MCF 10A (cell line): ENCODE measurements around the gene FAM124B. TPM values are rescaled to one million over a fixed set of nuclear protein-coding genes. Genes with fewer than 3 reads are reported as not detected.
A peak's percentile ranks its signal among the peaks of the same experiment; 100 is the strongest.

Source experiments
- BruUV-seq: library from RNA; stranded (reverse); fragments of 400-500 nt; replicated peaks from 2 replicates; lab custom pipeline; 2021; lab: Mats Ljungman, UMichigan
- CTCF ChIA-PET: fragments of 300-600 bp; sonication (Branson Sonifier 250); formaldehyde crosslinking; extraction: SDS; loops from one replicate; lab custom pipeline; 2021; ENCODE audit warnings: antibody characterized with exemption, inconsistent platforms; lab: Yijun Ruan, JAX
- POLR2A ChIA-PET: fragments of 300-600, 350-650 bp; sonication (Branson Sonifier 250); formaldehyde crosslinking; extraction: SDS; loops from one replicate; lab custom pipeline; 2020; ENCODE audit warnings: antibody characterized with exemption, inconsistent platforms; lab: Yijun Ruan, JAX
- DNase-seq: peaks from one replicate; pipeline ENCODE4 v3.0.0-alpha.2; 2018; ENCODE audit not compliant: unreplicated experiment
- H3K27ac Mint-ChIP-seq: one replicate; pipeline ENCODE4 v1.8.0; 2022; ENCODE audit warnings: mild to moderate bottlenecking, low read depth, mixed read lengths; ENCODE audit not compliant: unreplicated experiment
- H3K27me3 Mint-ChIP-seq: one replicate; pipeline ENCODE4 v1.8.0; 2022; ENCODE audit warnings: mixed read lengths; ENCODE audit not compliant: insufficient read depth, unreplicated experiment
- H3K36me3 Mint-ChIP-seq: one replicate; pipeline ENCODE4 v1.8.0; 2022; ENCODE audit warnings: mild to moderate bottlenecking, moderate library complexity, mixed read lengths; ENCODE audit not compliant: insufficient read depth, unreplicated experiment
- H3K4me1 Mint-ChIP-seq: one replicate; pipeline ENCODE4 v1.8.0; 2022; ENCODE audit warnings: mixed read lengths; ENCODE audit not compliant: insufficient read depth, unreplicated experiment
- H3K4me3 Mint-ChIP-seq: one replicate; pipeline ENCODE4 v1.8.0; 2022; ENCODE audit warnings: mild to moderate bottlenecking, moderate library complexity, mixed read lengths; ENCODE audit not compliant: unreplicated experiment
- H3K9me3 Mint-ChIP-seq: one replicate; pipeline ENCODE4 v1.8.0; 2022; ENCODE audit warnings: mixed read lengths; ENCODE audit not compliant: unreplicated experiment
- intact Hi-C: fragments of 100-400 bp; cut with micrococcal nuclease; formaldehyde crosslinking; loops from 2 replicates; pipeline ENCODE4 v1.14.1; 2022
- total RNA-seq: library from RNA; stranded (reverse); gene quantifications from 2 replicates; pipeline ENCODE4 v1.2.3, GENCODE V29; 2022
- TF ChIP-seq, protein P1 (sequence below): fragments of 200-600 bp; IDR thresholded peaks from one replicate; pipeline ENCODE4 v1.8.0; 2022; ENCODE audit warnings: antibody characterized with exemption, mild to moderate bottlenecking; ENCODE audit not compliant: unreplicated experiment

Gene FAM124B
- total RNA-seq, 1 experiment from 2014 or later, result not detected

DNA sequence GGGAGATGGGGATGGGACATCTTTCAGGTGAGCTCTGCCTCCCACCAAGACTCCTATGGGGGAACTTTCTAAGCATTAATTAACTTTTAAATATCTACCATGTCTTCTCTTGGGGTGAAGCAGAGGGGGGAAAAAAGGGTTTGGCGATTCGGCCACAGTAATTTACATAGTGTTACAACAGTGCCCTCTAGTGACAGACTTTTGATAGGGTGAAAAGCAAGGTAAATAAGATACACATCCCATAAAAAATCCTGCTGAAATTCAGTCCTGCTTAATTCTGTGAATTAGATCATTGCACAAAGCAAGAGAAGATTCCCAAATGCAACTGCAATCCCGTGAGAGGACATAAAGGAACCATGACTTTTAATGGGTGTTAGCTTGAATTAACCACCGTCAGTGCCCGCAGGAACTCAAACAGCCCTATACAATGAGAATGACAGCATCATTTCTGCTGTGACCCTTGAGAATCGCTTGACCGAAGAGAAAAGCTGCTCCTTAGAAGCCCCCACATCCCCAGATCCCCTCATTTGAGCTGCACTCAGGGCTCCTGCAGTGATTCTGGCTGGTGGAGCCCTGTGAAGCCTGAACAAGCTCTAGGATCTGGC is 32.8 kb downstream of the FAM124B start:
- intact Hi-C loops, result loop anchor here (1.0 kb wide), 1 partner anchor 399 kb away; no protein-coding TSS in a partner anchor
- Mint-ChIP-seq H3K4me1 (peaks cover 6% of the 10 kb centered on the region), H3K9me3 (no peaks in the 10 kb centered on the region), H3K27ac (no peak overlapping the region), H3K4me3 (no peak overlapping the region), H3K36me3 (no peaks in the 10 kb centered on the region), H3K27me3 (no peaks in the 10 kb centered on the region)
- ChIA-PET CTCF (interaction anchor here (0.5 to 5.1 kb wide), 46 partner anchors 8 to 1671 kb away, joined by 3 to 31 read pairs (median 4); no protein-coding TSS in a partner anchor), POLR2A (no interaction called here)
- DNase-seq, result peak; percentile 66
- TF ChIP-seq, protein P1, sequence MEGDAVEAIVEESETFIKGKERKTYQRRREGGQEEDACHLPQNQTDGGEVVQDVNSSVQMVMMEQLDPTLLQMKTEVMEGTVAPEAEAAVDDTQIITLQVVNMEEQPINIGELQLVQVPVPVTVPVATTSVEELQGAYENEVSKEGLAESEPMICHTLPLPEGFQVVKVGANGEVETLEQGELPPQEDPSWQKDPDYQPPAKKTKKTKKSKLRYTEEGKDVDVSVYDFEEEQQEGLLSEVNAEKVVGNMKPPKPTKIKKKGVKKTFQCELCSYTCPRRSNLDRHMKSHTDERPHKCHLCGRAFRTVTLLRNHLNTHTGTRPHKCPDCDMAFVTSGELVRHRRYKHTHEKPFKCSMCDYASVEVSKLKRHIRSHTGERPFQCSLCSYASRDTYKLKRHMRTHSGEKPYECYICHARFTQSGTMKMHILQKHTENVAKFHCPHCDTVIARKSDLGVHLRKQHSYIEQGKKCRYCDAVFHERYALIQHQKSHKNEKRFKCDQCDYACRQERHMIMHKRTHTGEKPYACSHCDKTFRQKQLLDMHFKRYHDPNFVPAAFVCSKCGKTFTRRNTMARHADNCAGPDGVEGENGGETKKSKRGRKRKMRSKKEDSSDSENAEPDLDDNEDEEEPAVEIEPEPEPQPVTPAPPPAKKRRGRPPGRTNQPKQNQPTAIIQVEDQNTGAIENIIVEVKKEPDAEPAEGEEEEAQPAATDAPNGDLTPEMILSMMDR, result peak; percentile 61
- no TSS peak for BruUV-seq

DNA sequence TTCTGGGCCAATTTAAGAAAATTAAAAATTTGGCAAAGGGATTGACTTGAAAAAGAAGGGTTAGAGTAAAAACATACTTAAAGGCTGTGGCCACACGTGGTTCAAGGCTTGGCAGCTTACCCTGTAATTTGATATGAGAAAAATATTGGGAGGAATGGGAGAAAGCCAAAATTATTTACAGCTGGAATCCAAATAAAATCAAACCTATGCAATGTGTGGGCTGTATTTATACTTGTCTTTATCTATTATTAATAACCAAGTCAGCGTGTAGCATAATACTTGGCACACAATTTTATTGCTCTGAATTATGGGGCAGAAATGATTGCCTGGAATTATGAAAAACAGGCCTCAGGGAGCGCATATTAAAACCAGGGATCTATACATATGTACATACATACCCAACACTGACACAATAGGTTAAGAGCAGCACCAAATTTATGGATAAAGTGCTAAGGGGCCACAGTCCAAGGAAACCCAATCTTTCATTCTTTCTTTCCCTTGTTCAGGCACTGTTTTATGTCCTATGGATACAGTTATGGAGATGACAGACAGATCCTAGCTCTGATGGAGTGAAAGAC is 35.6 kb downstream of the FAM124B start:
- TF ChIP-seq, protein P1, result no peak
- Mint-ChIP-seq H3K27ac (no peak overlapping the region), H3K9me3 (no peaks in the 10 kb centered on the region), H3K36me3 (no peaks in the 10 kb centered on the region), H3K27me3 (no peaks in the 10 kb centered on the region), H3K4me1 (peaks cover 6% of the 10 kb centered on the region), H3K4me3 (no peak overlapping the region)
- ChIA-PET POLR2A (no interaction called here), CTCF (interaction anchor here (0.7 kb wide), 1 partner anchor 313 kb away, joined by 3 read pairs; no protein-coding TSS in a partner anchor)
- intact Hi-C loops, result no loop called here
- no TSS peak for BruUV-seq
- no peak for DNase-seq

- ChIA-PET CTCF (interaction anchor here (0.6 to 0.8 kb wide), 2 partner anchors 209 to 612 kb away, joined by 3 to 4 read pairs; no protein-coding TSS in a partner anchor), POLR2A (no interaction called here)
- Mint-ChIP-seq H3K4me3 (no peak overlapping the region), H3K27me3 (no peaks in the 10 kb centered on the region), H3K36me3 (no peaks in the 10 kb centered on the region), H3K27ac (no peak overlapping the region), H3K4me1 (peaks cover 7% of the 10 kb centered on the region), H3K9me3 (no peaks in the 10 kb centered on the region)
- BruUV-seq, result no TSS peak
- DNase-seq, result no peak
- intact Hi-C loops, result no loop called here
- TF ChIP-seq, protein P1, result no peak
Observed at GRCh38 chr2:224365331-224365730, 36.6 kb downstream of the FAM124B start.

DNA sequence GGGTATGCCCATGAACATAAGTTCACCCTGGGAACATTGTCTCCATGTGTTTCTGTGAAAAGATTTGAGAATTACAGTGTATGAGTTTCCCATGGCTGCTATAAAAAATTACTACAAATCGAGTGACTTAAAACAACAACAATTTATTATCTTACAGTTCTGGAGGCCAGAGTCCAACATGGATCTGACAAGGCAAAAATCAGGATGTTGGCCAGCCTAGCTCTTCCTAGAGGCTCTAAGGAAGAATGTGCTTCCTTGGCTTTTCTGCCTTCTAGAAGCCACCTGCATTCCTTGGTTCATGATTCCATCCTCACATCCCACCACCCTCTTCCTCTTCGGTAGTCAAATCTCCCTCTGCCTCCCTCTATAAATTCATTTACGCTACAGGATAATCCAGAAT is 38.6 kb downstream of the FAM124B start:
- no peak overlapping the region for H3K27ac Mint-ChIP-seq
- DNase-seq, result no peak
- no TSS peak for BruUV-seq
- no peaks in the 10 kb centered on the region for H3K27me3 Mint-ChIP-seq
- CTCF ChIA-PET, result interaction anchor here (0.7 to 1.0 kb wide), 2 partner anchors 86 to 284 kb away, joined by 3 read pairs; no protein-coding TSS in a partner anchor
- intact Hi-C loops, result no loop called here
- H3K36me3 Mint-ChIP-seq, result no peaks in the 10 kb centered on the region
- H3K4me3 Mint-ChIP-seq, result no peak overlapping the region
- no peaks in the 10 kb centered on the region for H3K9me3 Mint-ChIP-seq
- TF ChIP-seq, protein P1, result no peak
- POLR2A ChIA-PET, result no interaction called here
- peaks cover 13% of the 10 kb centered on the region for H3K4me1 Mint-ChIP-seq
